LoVo (cell line): Measurements from ENCODE around the gene QSER1.
"Not testable (repeated sequence)": the region's sequence is repeated elsewhere in the genome, so short reads cannot be mapped to it uniquely, and the experiment has no call there.

Source experiments
- DNase-seq: peaks from one replicate; pipeline ENCODE4 v3.0.0-alpha.2; 2016; ENCODE audit warnings: low spot score

QSER1 gene

GRCh38 chr11:32935462-32936029 is 42.9 kb downstream of the QSER1 start:
- DNase-seq = no peak

DNA sequence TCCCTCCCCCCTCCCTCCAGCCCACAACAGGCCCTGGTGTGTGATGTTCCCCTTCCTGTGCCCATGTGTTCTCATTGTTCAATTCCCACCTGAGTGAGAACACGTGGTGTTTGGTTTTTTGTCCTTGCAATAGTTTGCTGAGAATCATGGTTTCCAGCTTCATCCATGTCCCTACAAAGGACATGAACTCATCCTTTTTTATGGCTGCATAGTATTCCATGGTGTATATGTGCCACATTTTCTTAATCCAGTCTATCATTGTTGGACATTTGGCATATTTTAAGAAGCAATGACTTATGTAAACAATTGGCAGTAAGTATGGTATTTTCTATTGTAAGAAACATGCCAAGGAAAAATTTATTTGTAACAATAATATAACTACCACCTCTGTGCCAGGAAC is 43.6 kb downstream of the QSER1 start:
- DNase-seq = not testable (repeated sequence)

DNA sequence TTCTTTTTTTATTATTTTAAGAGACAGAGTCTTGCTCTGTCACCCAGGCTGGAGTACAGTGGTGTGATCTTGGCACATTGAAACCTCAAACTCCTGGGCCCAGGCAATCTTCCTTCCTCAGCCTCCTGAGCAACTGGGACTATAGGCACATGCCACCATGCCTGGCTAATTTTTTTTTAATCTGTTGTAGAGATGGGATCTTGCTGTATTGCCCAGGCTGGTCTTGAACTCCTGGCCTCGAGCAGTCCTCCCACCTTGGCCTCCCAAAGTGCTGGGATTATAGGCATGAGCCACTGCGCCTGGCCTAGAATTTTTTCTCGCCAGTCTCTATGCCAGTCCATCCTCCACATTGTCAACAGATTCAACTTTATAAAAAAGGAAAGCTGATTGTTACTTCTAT is 44.7 kb downstream of the QSER1 start:
- not testable (repeated sequence) for DNase-seq

DNA sequence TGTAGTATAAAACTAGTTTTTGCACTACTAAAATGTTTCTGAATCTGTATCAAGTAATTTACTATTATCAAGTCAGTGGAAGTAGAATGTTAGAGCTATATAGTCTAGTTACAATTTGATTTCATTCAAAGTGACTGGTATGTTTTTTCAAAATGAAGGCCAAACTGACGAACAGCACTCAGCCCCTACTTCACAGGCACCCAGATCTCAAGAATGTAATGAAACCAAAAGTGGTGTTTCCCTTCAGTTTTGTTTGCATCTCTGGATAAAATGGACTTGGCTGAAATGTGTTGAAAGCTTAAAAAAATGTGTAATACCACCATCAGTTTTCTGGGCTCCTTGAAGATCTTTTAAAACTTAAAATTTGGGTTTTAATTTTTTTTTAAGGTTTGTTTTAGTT is 46.4 kb downstream of the QSER1 start:
- DNase-seq = no peak

DNA sequence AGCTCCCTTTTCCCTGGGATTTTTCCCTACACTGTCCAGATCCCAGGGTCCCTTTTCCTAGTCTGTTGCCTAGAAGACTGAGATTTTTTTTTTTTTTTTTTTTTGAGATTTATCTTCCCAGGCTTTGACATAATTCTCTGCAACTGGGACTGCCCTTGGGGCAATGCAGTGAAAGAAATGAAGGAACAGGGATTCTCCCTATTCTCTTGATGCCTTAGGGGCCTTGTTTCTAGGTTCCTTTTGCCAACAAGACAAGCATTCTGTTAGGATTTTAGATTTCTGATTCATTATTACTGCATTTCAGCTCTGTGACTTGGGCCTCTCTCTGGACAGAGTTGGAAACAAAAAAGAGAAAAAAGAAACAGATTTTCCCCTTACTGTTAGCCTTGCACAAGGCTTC is 47.3 kb downstream of the QSER1 start:
- DNase-seq = no peak

GRCh38 chr11:32940865-32941264 is 48.3 kb downstream of the QSER1 start:
- DNase-seq = no peak

DNA sequence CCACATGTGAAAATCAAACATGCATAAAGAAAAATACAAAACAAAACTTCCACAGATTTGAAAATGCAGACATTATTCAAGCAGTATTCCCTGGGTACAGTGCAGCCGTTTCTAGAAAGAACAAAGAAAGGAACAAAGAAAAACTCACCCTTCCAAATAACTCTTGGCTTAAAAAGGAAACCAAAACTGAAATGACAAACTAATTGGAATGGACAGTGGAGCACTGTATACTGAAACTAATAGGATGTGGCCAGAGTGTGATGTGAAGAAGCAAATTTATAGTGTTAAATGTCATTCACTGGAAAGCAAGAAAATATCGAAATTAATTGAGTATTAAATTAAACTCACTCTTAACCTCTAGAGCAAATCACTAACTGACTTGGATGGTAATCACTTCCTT is 55.4 kb downstream of the QSER1 start:
- no peak for DNase-seq

- no peak for DNase-seq
Measured at GRCh38 chr11:32949739-32950138, 57.1 kb downstream of the QSER1 start.

DNA sequence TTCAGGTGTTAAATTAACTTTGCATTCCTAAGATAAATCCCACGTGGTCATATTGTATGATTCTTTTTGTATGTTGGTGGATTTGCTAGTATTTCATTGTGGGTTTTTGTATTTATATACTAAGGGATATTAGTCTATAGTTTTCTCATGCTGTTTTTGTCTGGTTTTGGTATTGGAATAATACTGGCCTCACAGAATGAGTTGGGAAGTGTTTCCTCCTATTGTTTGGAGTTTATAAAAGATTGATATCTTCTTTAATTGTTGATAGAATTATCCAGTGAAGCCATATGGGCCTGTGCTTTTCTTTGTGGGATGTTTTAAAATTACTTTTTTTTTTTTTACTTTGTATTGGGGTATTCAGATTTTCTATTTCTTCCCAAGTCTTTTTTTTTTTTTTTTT is 59.8 kb downstream of the QSER1 start:
- DNase-seq = no peak

GRCh38 chr11:32953700-32954099 is 61.1 kb downstream of the QSER1 start:
- DNase-seq = no peak

DNA sequence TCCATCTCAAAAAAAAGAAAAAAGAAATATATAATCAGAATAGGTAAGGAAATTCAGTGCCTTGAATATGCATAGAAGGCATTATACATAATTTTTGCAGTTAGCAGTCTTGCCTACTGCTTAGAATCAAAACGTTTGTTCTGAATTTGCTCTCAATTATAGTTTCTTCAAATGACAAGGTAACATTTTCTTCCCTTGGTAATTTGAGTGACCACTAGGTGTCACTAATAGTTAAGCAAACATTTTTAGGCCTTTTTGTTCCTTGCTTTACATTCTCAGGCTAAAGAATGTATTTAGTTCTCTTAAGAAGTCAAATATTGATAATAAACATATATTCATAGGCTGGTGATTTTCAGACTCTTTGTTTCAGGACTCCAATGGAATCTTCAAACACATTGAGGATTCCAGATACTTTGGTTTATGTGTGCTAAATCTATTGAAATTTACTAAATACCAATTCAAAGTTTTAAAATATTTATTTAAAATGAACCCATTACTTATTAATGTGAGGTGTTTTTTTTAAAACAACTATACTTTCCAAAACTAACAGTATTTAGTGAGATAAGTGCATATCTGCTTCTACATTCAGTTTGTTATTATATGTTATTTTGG is 68.0 kb downstream of the QSER1 start:
- peak; percentile 61 for DNase-seq

DNA sequence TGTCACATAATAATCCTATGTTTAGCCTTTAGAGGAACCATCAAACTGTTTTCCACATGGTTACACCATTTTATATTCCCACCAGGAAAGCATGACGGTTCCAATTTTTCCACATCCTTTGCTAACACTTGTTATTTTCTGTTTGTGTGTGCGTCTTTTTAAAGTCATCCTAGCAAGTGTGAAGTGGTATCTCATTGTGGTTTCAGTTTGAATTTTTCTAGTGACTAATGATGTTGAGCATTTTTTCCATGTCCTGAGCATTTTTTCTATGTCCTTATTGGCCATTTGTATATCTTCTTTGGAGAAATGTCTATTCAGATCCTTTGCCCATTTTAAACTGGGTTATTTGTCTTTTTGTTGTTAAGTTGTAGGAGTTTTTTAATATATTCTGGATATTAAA is 69.4 kb downstream of the QSER1 start:
- DNase-seq = no peak

- no peak for DNase-seq
Measured at GRCh38 chr11:32963721-32964120, 71.1 kb downstream of the QSER1 start.

- DNase-seq = no peak
Measured at GRCh38 chr11:32968541-32968940, 75.9 kb downstream of the QSER1 start.

GRCh38 chr11:32972233-32972632 is 79.6 kb downstream of the QSER1 start:
- DNase-seq = not testable (repeated sequence)

DNA sequence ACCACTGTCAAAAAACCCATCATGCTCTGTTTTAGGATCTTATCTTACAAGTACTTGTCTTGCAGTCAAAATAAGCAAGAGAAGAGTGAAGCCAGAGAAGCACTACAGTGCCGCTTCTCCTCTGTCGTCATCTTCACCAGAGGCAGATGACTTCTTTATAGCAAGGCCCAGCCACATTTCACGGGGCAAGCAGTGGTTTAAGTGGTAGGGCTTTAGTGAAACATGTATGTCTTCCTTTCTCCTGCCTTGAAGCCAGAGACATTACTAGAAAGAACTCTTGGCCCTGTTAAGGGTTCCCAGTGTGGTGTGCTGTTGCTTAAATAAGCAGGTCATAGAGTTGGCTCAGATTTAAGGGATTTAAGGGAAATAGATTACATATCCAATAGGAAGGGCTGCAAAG is 80.2 kb downstream of the QSER1 start:
- no peak for DNase-seq

DNA sequence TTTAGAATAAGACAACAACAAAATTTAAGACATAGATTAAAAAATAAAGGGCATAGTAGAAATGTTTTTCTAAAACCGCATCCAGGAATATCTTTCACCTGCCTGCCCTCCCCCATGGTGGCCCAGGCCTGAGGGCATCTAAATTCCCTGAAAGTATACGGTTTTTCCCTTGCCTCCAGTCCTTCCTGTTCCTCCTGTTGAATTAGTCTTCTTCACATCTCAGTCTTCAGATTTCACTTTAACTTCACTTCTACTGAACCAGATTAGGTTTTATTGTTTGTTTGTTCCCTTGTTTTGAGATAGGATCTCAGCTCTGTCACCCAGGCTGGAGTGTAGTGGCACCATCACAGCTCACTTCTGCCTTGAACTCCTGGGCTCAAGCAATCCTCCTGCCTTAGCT is 90.0 kb downstream of the QSER1 start:
- DNase-seq = no peak

DNA sequence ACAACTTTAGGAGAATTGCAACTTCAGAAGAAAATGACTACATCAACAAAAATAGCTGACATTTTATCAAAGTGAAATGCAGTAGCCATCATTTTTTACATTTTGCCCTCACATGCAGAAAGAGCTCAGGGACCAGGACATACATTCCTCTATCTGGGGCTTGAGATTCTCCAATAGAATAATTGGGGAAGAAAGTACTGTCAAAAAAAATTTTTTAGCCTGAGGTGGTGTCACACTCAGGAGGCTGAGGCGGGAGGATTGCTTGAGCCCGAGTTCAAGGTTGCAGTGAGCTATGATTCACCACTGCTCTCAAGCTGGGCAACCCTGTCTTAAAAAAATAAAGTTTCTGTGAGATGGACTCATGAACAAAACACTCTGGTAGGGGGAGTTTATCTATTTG is 90.9 kb downstream of the QSER1 start:
- DNase-seq = no peak

- DNase-seq = no peak
Measured at GRCh38 chr11:32985600-32985999, 93.0 kb downstream of the QSER1 start.

- DNase-seq = no peak
Measured at GRCh38 chr11:32987851-32988250, 95.2 kb downstream of the QSER1 start.

DNA sequence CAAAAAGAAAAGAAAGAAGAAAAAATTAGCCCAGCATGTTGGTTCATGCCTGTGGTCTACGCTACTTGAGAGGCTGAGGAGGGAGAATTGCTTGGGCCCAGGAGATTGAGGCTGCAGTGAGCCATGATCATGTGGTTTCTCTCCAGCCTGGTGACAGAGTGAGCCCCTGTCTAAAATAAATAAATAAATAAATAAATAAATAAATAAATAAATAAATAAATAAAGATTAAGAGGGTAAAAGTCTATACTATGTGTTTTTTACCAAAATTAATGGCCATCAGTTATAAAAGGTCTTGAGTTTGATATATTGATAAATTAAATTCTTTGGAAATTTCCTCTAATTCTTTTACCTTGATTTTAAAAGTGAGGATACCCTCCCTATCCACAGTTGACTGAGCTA is 97.9 kb downstream of the QSER1 start:
- DNase-seq = no peak

GRCh38 chr11:32991427-32991826 is 98.8 kb downstream of the QSER1 start:
- no peak for DNase-seq

GRCh38 chr11:32991898-32992297 is 99.3 kb downstream of the QSER1 start:
- no peak for DNase-seq

DNA sequence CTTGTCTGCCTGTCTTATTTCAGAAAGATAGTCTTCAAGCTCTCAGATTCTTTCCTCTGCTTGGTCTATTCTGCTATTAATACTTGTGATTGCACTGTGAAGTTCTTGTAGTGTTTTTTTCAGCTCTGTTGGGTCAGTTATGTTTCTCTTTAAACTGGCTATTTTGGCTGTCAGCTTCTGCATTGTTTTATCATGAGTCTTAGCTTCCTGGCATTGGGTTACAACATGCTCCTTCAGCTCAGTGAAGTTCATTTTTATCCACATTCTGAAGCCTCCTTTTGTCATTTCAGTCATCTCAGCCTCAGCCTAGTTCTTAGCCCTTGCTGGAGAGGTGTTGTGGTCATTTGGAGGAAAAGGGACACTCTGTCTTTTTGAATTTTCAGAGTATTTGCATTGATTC is 107.6 kb downstream of the QSER1 start:
- no peak for DNase-seq
